ENCODE data around the gene NAGPA. TPM values are rescaled to one million over a fixed set of nuclear protein-coding genes. Genes with fewer than 3 reads are reported as not detected.

NAGPA gene
- total and polyA plus RNA-seq, 3 experiments from 2014 or later = 18.8 to 33.3 (median 19.0) TPM

DNA sequence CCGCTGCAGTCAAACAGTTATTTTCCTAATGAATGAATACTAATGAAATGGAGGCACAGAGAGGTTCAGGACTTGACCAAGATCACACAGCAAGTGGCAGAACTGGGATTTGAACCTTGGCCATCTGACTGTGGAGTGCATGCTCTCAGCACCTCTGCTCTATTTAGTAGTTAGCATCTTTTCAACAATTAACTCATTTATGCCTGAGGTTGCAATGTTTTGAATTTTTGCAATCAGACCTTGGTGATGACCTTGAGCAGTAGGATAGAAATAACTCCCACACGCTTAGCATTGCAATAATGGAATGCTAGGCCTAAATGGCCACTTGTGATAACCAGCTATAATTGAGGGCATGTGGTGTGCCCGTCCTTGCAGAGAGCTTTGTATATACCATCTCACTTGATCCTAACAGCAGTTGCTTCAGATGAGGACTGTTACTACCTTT is 31.0 kb downstream of the NAGPA start:
- no peaks in the 10 kb centered on the region for H3K4me1 Mint-ChIP-seq
- ChIA-PET CTCF (no interaction called here), POLR2A (no interaction called here)
- Histone ChIP-seq H3K36me3 (ENCODE audit: insufficient read depth, low read length) (no peaks in the 10 kb centered on the region), H3K4me1 (ENCODE audit: insufficient read depth, low read length) (no peaks in the 10 kb centered on the region), H3K27me3 (ENCODE audit: insufficient read depth, low read length, poor library complexity, severe bottlenecking) (no peaks in the 10 kb centered on the region), H3K9me3 (ENCODE audit: low read length) (no peaks in the 10 kb centered on the region), H3K4me3 (ENCODE audit: low read length) (no peak overlapping the region), H3K27ac (ENCODE audit: low read depth, low read length) (no peak overlapping the region)
- no peak overlapping the region for H3K27ac Mint-ChIP-seq
- peaks cover 7 to 24% of the 10 kb centered on the region in 2 donors for H3K27me3 Mint-ChIP-seq
- H3K4me3 Mint-ChIP-seq = no peak overlapping the region
- DNase-seq = no peak
- no peaks in the 10 kb centered on the region for H3K36me3 Mint-ChIP-seq
- no peaks in the 10 kb centered on the region for H3K9me3 Mint-ChIP-seq

DNA sequence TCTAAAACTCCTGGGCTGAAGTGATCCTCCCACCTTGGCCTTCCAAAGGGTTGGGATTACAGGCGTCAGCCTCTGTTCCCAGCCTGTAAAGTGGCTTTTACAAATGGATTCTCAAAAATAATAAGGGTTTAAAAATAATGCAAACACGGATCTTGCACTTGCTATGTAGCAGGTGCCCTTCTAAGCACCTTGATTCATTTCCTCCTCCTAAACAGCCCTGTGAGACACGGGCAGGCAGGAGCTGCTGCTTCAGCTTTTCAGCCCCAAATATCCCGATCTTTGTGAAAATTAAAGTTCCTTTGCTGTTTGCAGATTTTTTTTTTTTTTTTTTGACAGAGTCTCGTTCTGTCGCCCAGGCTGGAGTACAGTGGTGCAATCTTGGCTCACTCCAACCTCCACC is 31.7 kb downstream of the NAGPA start:
- CTCF ChIA-PET = no interaction called here

DNA sequence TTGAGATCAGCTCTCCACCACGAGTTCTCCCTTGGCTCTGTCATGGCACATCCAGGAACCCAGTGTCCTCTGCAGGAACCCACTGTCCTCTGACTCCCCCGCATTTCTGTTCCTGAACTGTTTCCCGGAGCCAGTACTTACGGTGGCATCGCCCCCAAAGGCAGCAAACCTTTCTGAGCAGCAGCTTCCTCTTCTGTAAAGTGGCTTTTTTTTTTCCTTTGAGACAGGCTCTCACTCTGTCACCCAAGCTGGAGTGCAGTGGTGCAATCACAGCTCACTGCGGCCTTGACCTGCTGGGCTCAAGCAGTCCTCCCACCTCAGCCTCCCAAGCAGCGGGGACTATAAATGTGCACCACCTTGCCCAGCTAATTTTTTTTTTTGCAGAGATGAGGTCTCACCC is 32.2 kb downstream of the NAGPA start:
- Mint-ChIP-seq H3K4me3 (no peak overlapping the region), H3K4me1 (no peaks in the 10 kb centered on the region), H3K27ac (no peak overlapping the region), H3K36me3 (no peaks in the 10 kb centered on the region), H3K9me3 (no peaks in the 10 kb centered on the region), H3K27me3 (peaks cover 18 to 33% of the 10 kb centered on the region in 2 donors)
- DNase-seq = no peak
- Histone ChIP-seq H3K27ac (ENCODE audit: low read depth, low read length) (no peak overlapping the region), H3K9me3 (ENCODE audit: low read length) (no peaks in the 10 kb centered on the region), H3K27me3 (ENCODE audit: insufficient read depth, low read length, poor library complexity, severe bottlenecking) (no peaks in the 10 kb centered on the region), H3K4me3 (ENCODE audit: low read length) (no peak overlapping the region), H3K4me1 (ENCODE audit: insufficient read depth, low read length) (no peaks in the 10 kb centered on the region), H3K36me3 (ENCODE audit: insufficient read depth, low read length) (no peaks in the 10 kb centered on the region)
- ChIA-PET CTCF (no interaction called here), POLR2A (no interaction called here)

More for the DNA sequence above, 31.7 kb downstream of the NAGPA start:
- Histone ChIP-seq H3K4me1 (ENCODE audit: insufficient read depth, low read length) (no peaks in the 10 kb centered on the region), H3K9me3 (ENCODE audit: low read length) (no peaks in the 10 kb centered on the region), H3K27ac (ENCODE audit: low read depth, low read length) (no peak overlapping the region), H3K27me3 (ENCODE audit: insufficient read depth, low read length, poor library complexity, severe bottlenecking) (no peaks in the 10 kb centered on the region), H3K4me3 (ENCODE audit: low read length) (no peak overlapping the region), H3K36me3 (ENCODE audit: insufficient read depth, low read length) (no peaks in the 10 kb centered on the region)
- Mint-ChIP-seq H3K27ac (no peak overlapping the region), H3K9me3 (no peaks in the 10 kb centered on the region), H3K36me3 (no peaks in the 10 kb centered on the region), H3K4me1 (no peaks in the 10 kb centered on the region), H3K4me3 (no peak overlapping the region), H3K27me3 (peaks cover 14 to 29% of the 10 kb centered on the region in 2 donors)
- DNase-seq = no peak
- POLR2A ChIA-PET = no interaction called here

DNA sequence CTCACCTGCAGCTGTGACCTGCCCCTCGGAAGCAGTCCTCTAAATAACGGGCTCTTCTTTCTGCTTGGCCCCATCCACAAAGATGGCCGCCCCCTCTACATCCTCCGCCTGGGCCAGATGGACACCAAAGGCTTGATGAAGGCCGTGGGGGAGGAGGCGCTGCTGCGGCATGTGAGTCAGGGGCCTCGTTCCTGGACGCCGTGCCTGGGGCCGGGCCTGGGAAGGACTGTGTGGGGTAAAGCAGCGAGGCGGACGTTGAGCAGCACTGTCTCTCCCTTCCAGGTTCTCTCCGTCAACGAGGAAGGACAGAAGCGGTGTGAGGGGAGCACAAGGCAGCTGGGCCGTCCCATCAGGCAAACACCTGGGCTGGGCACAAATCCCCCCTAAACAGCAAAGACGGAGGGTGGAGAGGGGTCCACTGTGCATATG is 33.1 kb downstream of the NAGPA start:
- Mint-ChIP-seq H3K27me3 (peaks cover 18 to 34% of the 10 kb centered on the region in 2 donors), H3K9me3 (no peaks in the 10 kb centered on the region), H3K4me1 (no peaks in the 10 kb centered on the region), H3K27ac (no peak overlapping the region), H3K36me3 (no peaks in the 10 kb centered on the region), H3K4me3 (no peak overlapping the region)
- ChIA-PET POLR2A (interaction anchor here (0.6 kb wide), 1 partner anchor 35 kb away, joined by 3 read pairs; no protein-coding TSS in a partner anchor), CTCF (no interaction called here)
- Histone ChIP-seq H3K4me3 (ENCODE audit: low read length) (no peak overlapping the region), H3K9me3 (ENCODE audit: low read length) (no peaks in the 10 kb centered on the region), H3K27me3 (ENCODE audit: insufficient read depth, low read length, poor library complexity, severe bottlenecking) (no peaks in the 10 kb centered on the region), H3K36me3 (ENCODE audit: insufficient read depth, low read length) (no peaks in the 10 kb centered on the region), H3K4me1 (ENCODE audit: insufficient read depth, low read length) (no peaks in the 10 kb centered on the region), H3K27ac (ENCODE audit: low read depth, low read length) (no peak overlapping the region)
- DNase-seq = no peak

DNA sequence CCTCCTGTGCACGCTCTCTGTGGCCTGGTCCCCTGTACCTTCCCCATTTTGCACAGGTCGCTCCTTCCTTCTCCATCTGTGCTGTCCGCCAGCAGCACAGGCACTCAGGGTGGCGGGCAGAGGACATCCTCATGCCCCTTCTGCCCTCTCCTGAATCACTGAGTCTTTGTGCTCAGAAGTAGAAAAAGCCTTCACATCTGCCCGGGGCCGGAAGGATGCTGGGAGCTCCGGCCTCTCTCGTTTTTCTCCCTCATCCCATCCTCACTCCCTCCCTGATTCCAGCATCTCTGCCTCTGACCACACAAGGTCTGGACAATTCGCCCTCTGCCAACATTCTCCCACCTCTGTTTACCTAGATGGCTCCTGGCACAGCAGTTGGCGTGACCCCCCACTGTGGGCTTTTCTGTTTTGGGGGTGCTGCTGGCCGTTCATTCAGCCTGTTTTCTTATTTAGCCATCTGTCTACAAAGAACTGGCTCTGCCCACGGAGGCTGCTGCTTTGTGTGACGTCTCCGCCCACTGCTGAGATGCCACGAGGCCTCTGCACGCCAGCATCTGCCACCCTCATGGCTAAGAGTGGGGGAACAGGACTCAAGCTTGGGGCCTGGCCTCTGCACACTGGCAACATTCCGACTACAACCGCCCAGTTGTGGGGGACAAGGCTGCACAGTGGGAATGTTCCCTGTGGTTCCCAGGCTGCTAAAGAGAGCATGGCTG is 38.9 kb downstream of the NAGPA start:
- Histone ChIP-seq H3K4me3 (ENCODE audit: low read length) (no peak overlapping the region), H3K27ac (ENCODE audit: low read depth, low read length) (no peak overlapping the region), H3K27me3 (ENCODE audit: insufficient read depth, low read length, poor library complexity, severe bottlenecking) (peaks cover 3% of the 10 kb centered on the region), H3K36me3 (ENCODE audit: insufficient read depth, low read length) (no peaks in the 10 kb centered on the region), H3K4me1 (ENCODE audit: insufficient read depth, low read length) (no peaks in the 10 kb centered on the region), H3K9me3 (ENCODE audit: low read length) (no peaks in the 10 kb centered on the region)
- ChIA-PET POLR2A (no interaction called here), CTCF (no interaction called here)
- DNase-seq = no peak
- Mint-ChIP-seq H3K27me3 (peaks cover 19 to 45% of the 10 kb centered on the region in 2 donors), H3K27ac (no peak overlapping the region), H3K36me3 (no peaks in the 10 kb centered on the region), H3K4me3 (no peak overlapping the region), H3K9me3 (peaks cover 0 to 2% (median 0%) of the 10 kb centered on the region in 5 donors), H3K4me1 (no peaks in the 10 kb centered on the region)

DNA sequence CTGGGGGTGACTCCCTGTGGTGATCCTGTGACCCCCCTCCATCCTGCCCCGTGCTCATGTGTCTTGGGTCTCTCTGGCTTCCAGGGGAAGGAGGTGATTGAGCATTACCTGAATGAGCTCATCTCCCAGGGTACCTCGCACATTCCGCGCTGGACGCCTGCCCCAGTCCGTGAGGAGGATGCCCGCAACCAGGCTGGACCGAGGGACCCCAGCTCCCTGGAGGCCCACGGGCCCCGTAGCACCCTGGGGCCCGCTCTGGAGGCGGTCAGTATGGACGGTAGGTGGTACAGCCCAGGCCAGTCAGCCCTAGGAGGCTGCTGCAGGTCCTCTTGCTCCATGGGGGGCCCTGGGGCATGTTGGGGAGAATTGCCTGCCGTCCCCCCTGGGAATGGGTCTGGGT is 42.0 kb downstream of the NAGPA start:
- no peak overlapping the region for H3K27ac ChIP-seq (ENCODE audit: low read depth, low read length)
- H3K4me3 ChIP-seq (ENCODE audit: low read length) = no peak overlapping the region
- POLR2A ChIA-PET = no interaction called here
- H3K9me3 ChIP-seq (ENCODE audit: low read length) = no peaks in the 10 kb centered on the region
- H3K4me1 ChIP-seq (ENCODE audit: insufficient read depth, low read length) = no peaks in the 10 kb centered on the region
- Mint-ChIP-seq H3K27me3 (peaks cover 25 to 55% of the 10 kb centered on the region in 2 donors), H3K4me1 (peaks cover 0 to 6% (median 0%) of the 10 kb centered on the region in 3 donors), H3K27ac (no peak overlapping the region), H3K9me3 (peaks cover 0 to 2% (median 2%) of the 10 kb centered on the region in 5 donors), H3K4me3 (no peak overlapping the region), H3K36me3 (no peaks in the 10 kb centered on the region)
- no peaks in the 10 kb centered on the region for H3K36me3 ChIP-seq (ENCODE audit: insufficient read depth, low read length)
- H3K27me3 ChIP-seq (ENCODE audit: insufficient read depth, low read length, poor library complexity, severe bottlenecking) = peaks cover 3% of the 10 kb centered on the region
- no peak for DNase-seq
- CTCF ChIA-PET = no interaction called here

DNA sequence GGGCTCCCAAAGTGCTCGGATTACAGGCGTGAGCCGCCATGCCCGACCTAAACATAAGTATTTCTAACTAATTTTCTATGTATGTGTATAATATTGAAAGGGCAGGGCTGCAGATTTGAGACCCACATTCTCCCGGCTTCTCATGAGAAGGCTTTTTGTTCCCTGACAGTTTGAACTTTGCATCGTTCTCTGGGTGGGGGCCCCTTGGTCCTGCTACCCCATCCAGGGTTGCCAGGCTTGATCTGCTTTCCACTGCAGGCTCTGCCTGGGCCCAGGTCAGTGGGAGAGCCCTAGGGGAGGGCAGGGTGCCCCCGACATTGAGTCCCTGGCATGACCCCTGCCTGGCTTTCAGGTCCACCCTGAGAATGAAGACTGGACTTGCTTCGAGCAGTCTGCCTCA is 43.3 kb downstream of the NAGPA start:
- no peak overlapping the region for H3K27ac ChIP-seq (ENCODE audit: low read depth, low read length)
- H3K4me3 ChIP-seq (ENCODE audit: low read length) = no peak overlapping the region

DNA sequence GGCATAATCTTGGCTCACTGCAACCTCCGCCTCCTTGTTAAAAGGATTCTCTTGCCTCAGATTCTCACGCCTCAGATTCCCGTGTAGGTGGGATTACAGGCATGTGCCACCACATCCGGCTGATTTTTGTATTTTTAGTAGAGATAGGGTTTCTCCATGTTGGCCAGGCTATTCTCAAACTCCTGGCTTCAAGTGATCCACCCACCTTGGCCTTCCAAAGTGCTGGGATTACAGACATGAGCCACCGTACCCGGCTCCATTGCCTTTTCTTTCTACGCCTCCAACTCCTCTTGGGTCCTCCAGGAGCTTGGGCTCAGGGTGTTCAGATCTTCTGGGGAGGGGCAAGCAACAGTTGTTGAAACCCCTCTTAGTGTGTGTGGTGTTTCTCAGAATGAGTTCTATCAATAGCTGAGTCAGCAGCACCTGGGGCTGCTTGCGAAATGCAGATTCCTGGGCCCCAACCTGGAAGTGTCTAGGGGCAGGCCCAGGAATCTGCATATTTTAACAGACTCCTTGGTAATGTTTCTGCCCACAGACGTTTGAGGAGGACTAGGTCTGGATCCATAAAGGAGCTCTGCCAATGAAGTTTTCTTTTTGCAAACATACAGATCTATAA is 44.2 kb downstream of the NAGPA start:
- H3K27me3 ChIP-seq (ENCODE audit: insufficient read depth, low read length, poor library complexity, severe bottlenecking) = peaks cover 3% of the 10 kb centered on the region
- H3K27ac ChIP-seq (ENCODE audit: low read depth, low read length) = no peak overlapping the region
- POLR2A ChIA-PET = no interaction called here
- H3K9me3 Mint-ChIP-seq = peaks cover 0 to 3% (median 0%) of the 10 kb centered on the region in 5 donors
- H3K4me1 ChIP-seq (ENCODE audit: insufficient read depth, low read length) = no peaks in the 10 kb centered on the region
- H3K36me3 ChIP-seq (ENCODE audit: insufficient read depth, low read length) = no peaks in the 10 kb centered on the region
- H3K27ac Mint-ChIP-seq = no peak overlapping the region
- H3K4me1 Mint-ChIP-seq = peaks cover 0 to 6% (median 0%) of the 10 kb centered on the region in 3 donors
- DNase-seq = no peak
- H3K4me3 Mint-ChIP-seq = no peak overlapping the region
- CTCF ChIA-PET = no interaction called here
- no peaks in the 10 kb centered on the region for H3K9me3 ChIP-seq (ENCODE audit: low read length)
- peaks cover 32 to 45% of the 10 kb centered on the region in 2 donors for H3K27me3 Mint-ChIP-seq
- no peak overlapping the region for H3K4me3 ChIP-seq (ENCODE audit: low read length)
- H3K36me3 Mint-ChIP-seq = no peaks in the 10 kb centered on the region

More for the DNA sequence above, 43.3 kb downstream of the NAGPA start:
- Mint-ChIP-seq H3K27me3 (peaks cover 32 to 51% of the 10 kb centered on the region in 2 donors), H3K27ac (no peak overlapping the region), H3K9me3 (peaks cover 0 to 3% (median 2%) of the 10 kb centered on the region in 5 donors), H3K36me3 (no peaks in the 10 kb centered on the region), H3K4me3 (no peak overlapping the region), H3K4me1 (peaks cover 0 to 6% (median 0%) of the 10 kb centered on the region in 3 donors)
- Histone ChIP-seq H3K4me1 (ENCODE audit: insufficient read depth, low read length) (no peaks in the 10 kb centered on the region), H3K27me3 (ENCODE audit: insufficient read depth, low read length, poor library complexity, severe bottlenecking) (peaks cover 3% of the 10 kb centered on the region), H3K36me3 (ENCODE audit: insufficient read depth, low read length) (no peaks in the 10 kb centered on the region), H3K9me3 (ENCODE audit: low read length) (no peaks in the 10 kb centered on the region)
- ChIA-PET POLR2A (no interaction called here), CTCF (no interaction called here)
- no peak for DNase-seq
